H54 (cell line): ENCODE measurements around the gene DCP1A.
"Not testable (repeated sequence)": the region's sequence is repeated elsewhere in the genome, so short reads cannot be mapped to it uniquely, and the experiment has no call there.

Experiments used
- DNase-seq: peaks from one replicate; pipeline ENCODE4 v3.0.0; 2011; ENCODE audit warnings: low spot score, mixed read lengths; ENCODE audit not compliant: insufficient read length
- FAIRE-seq: peaks from 3 replicates; lab custom pipeline; 2011; peaks lifted over from hg19 to GRCh38; lab: Jason Lieb, UNC
- POLR2A ChIP-seq: IDR thresholded peaks from 2 replicates; pipeline ENCODE4 v1.6.1; 2011; ENCODE audit warnings: low read depth, mild to moderate bottlenecking, low read length

Gene DCP1A

GRCh38 chr3:53303549-53303948 lies 43.8 kb downstream of the DCP1A start:
- TF ChIP-seq POLR2A: no peak
- DNase-seq (no peak), FAIRE-seq (no peak)

DNA sequence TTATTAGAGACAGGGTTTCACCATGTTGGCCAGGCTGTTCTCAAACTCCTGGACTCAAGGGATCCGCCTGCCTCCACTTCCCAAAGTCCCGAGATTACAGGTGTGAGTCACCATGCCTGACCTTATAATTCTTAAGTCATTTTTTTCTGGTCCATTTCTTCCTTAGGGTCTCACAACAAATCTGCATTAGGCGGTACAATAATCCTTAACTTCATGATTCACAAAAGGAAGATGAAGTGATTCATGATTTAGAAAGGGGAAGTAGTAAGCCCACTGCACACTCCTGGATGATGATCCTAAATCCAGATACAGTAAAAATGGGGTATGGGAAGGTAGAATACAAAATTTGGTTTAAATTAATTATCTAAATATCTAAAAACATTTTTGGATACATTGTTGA lies 46.5 kb downstream of the DCP1A start:
- no peak for DNase-seq
- no peak for FAIRE-seq
- no peak for TF ChIP-seq POLR2A

GRCh38 chr3:53299611-53300023 lies 47.7 kb downstream of the DCP1A start:
- DNase-seq: peak; percentile 25
- FAIRE-seq: peak; percentile 91

DNA sequence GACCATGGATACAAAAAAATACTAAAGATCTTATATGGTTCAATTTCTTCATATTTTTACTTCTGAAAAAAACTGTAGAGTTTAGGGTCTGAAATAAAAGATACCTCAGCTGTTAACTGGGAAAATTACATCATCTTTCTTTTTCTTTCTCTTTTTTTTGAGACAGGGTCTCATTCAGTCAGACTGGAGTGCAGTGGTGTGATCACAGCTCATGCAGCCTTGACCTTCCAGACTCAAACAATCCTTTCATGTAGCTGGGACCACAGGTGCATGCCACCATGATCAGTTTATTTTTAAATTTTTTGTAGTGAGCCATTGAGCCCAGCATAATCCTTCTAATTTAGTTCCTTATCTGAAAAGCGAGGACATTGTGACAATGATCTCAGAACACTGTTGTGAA lies 51.9 kb downstream of the DCP1A start:
- no peak for FAIRE-seq
- no peak for DNase-seq
- no peak for TF ChIP-seq POLR2A

DNA sequence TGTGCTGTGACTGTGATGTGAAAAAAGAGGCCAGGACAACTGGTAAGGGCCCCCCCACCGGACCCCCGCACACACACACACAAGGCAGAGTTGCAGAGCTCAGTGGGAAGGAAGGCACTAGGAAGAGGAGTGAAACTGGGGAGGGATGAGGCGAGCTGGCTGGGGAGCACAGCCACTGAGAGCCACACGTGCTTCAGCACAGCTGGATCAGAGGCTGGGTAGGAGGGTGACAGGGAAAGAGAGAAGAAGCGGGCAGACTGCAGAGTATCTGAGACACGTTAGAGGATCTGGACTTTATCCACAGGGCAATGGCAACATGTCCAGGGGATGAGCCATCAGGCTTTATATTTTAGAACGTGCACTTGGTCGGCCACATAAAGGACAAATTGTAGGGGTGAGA lies 53.5 kb downstream of the DCP1A start:
- no peak for TF ChIP-seq POLR2A
- FAIRE-seq: no peak
- DNase-seq: no peak

GRCh38 chr3:53288214-53288613 lies 59.1 kb downstream of the DCP1A start:
- no peak for TF ChIP-seq POLR2A
- DNase-seq (no peak), FAIRE-seq (no peak)

DNA sequence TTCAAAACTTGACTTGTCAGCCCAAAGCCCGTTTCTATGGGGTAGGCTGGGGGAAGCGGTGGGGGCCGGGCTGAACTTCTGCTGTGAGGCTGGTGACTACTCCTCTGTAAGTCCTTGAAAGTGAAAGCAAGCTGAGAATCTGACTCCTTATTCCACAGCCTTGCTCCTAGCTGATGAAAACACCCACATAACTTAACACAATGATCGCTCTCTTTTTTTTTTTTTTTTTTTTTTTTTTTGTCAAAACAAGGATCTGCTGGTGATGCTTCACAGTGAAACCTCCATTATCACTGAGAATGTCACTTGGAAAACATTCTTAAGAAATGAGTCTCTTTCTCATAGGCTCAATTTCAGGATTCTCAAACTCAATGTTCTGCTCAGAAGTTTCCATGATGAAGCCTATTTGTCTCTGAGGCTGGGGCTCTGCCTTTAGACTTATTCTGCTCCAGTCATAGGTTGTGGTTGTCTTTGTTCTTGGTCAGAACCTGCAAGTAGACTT lies 60.2 kb downstream of the DCP1A start:
- no peak for TF ChIP-seq POLR2A
- FAIRE-seq (no peak), DNase-seq (no peak)

GRCh38 chr3:53286727-53287126 lies 60.6 kb downstream of the DCP1A start:
- DNase-seq (no peak), FAIRE-seq (no peak)

GRCh38 chr3:53282581-53282980 lies 64.8 kb downstream of the DCP1A start:
- no peak for DNase-seq
- no peak for TF ChIP-seq POLR2A
- no peak for FAIRE-seq

More at GRCh38 chr3:53286727-53287126, 60.6 kb downstream of the DCP1A start:
- no peak for TF ChIP-seq POLR2A

- FAIRE-seq (no peak), DNase-seq (no peak)
- TF ChIP-seq POLR2A: no peak
Measured at GRCh38 chr3:53278667-53279066, 68.7 kb downstream of the DCP1A start.

DNA sequence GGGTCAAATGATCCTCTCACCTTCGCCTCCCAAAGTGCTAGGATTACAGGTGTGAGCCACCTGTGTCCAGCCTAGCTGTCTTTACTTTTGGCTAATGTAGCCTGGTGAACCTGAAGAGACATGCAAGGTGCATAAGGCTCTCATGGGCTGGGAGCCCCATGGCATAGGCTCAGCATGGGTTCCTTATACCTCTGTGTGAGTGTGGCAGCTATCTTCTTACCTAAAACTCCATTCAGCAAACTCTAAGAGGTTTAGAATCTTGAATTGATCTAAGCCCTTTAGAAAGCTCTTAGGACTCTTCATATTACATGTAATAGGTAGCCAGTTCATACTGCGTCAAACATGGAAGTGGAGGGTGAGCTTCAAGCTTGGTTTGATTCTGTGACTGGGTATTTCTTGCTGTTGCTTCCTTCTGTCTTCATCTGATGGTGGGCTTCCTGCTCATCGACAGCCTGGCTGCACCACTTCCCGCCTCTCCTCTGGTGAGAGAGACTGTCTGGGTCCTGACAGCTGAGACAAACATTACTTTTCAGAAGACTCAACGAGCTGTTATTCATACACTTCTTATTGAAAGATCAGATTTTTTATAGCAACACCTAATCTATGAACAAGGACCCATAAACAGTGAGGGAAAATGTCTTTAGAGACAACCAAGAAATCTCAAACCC lies 72.3 kb downstream of the DCP1A start:
- FAIRE-seq (no peak), DNase-seq (no peak)
- TF ChIP-seq POLR2A: no peak

DNA sequence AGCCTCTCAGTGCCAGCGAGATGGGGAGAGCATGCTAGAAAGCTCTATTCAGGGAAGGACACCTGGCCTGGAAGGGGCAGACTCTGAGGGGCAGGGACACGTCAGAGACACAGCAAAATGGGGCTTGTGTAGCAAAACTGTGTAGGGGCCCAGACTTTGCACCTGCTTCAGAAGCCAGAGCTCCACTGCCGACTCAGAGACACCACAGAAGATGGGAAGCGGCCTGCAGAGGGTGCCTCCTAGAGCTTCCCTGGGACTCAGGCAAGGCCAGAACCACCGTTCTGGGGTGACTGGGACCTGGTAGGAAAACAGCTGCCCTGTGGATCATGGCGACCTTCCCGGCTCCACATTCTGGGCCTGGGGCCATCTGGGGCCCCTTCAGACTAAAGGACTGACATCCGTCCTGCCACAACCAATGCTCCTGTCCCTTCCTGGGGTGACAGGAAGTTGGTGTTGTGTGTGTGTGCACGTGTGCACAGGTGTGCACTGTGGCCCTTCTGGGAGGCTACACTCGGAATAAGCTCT lies 74.1 kb downstream of the DCP1A start:
- FAIRE-seq (no peak), DNase-seq (no peak)
- no peak for TF ChIP-seq POLR2A

GRCh38 chr3:53269888-53270880 lies 77.2 kb downstream of the DCP1A start:
- TF ChIP-seq POLR2A: no peak; the same call in 1 of the 2 replicates
- FAIRE-seq (peak; percentile 96), DNase-seq (peak; percentile 96)

- DNase-seq, FAIRE-seq: not testable (repeated sequence)
Measured at GRCh38 chr3:53269193-53269592, 78.2 kb downstream of the DCP1A start.

GRCh38 chr3:53267766-53268165 lies 79.6 kb downstream of the DCP1A start:
- no peak for FAIRE-seq
- DNase-seq: no peak
- no peak for TF ChIP-seq POLR2A
